ENCODE results near the gene SHB.
A peak's percentile ranks its signal among the peaks of the same experiment; 100 is the strongest.

The SHB gene

GRCh38 chr9:38041564-38042243 is 27.3 kb downstream of the SHB start:
- no peak for DNase-seq

GRCh38 chr9:38039907-38040682 is 28.9 kb downstream of the SHB start:
- DNase-seq, result no peak

GRCh38 chr9:38039090-38039906 is 29.7 kb downstream of the SHB start:
- DNase-seq, result no peak

GRCh38 chr9:38038307-38039089 is 30.5 kb downstream of the SHB start:
- DNase-seq, result no peak

- no peak for DNase-seq
Observed at GRCh38 chr9:38037981-38038306, 31.1 kb downstream of the SHB start.

GRCh38 chr9:38036359-38037084 is 32.5 kb downstream of the SHB start:
- no peak for DNase-seq

GRCh38 chr9:38035873-38036272 is 33.2 kb downstream of the SHB start:
- no peak for DNase-seq

- no peak for DNase-seq
Observed at GRCh38 chr9:38033941-38034340, 35.1 kb downstream of the SHB start.

- DNase-seq, result no peak
Observed at GRCh38 chr9:38032266-38033110, 36.5 kb downstream of the SHB start.

- DNase-seq, result no peak
Observed at GRCh38 chr9:38031594-38031993, 37.4 kb downstream of the SHB start.

GRCh38 chr9:38030658-38031057 is 38.4 kb downstream of the SHB start:
- DNase-seq, result no peak

- DNase-seq, result no peak
Observed at GRCh38 chr9:38029915-38030638, 39.0 kb downstream of the SHB start.

- DNase-seq, result peak in 1 of 2 experiments; percentile 19
Observed at GRCh38 chr9:38027714-38028113, 41.3 kb downstream of the SHB start.

GRCh38 chr9:38026840-38027527 is 42.0 kb downstream of the SHB start:
- no peak for DNase-seq

GRCh38 chr9:38026021-38026809 is 42.8 kb downstream of the SHB start:
- no peak for DNase-seq

- no peak for DNase-seq
Observed at GRCh38 chr9:38025166-38025565, 43.9 kb downstream of the SHB start.

GRCh38 chr9:38024036-38024681 is 44.9 kb downstream of the SHB start:
- DNase-seq, result peak in 1 of 2 experiments; percentile 18

- DNase-seq, result no peak
Observed at GRCh38 chr9:38023661-38024035, 45.4 kb downstream of the SHB start.

- peak; percentile 55 to 83 for DNase-seq
Observed at GRCh38 chr9:38022995-38023394, 46.0 kb downstream of the SHB start.

Measured in SHP77 (cell line).